Common myeloid progenitor, CD34-positive (primary cell): ENCODE results near the gene PLRG1.
A peak's percentile ranks its signal among the peaks of the same experiment; 100 is the strongest.

Experiments
- CTCF ChIA-PET: fragments of 350-600 bp; sonication (Branson Sonifier 250); formaldehyde crosslinking; loops from one replicate; lab custom pipeline; 2021; ENCODE audit warnings: antibody characterized with exemption; lab: Charles Lee
- POLR2A ChIA-PET: fragments of 350-600 bp; sonication (Branson Sonifier 250); formaldehyde crosslinking; loops from one replicate; lab custom pipeline; 2021; ENCODE audit warnings: antibody characterized with exemption; lab: Charles Lee
- DNase-seq, 3 donors: peaks; one replicate each; pipeline versions ENCODE4 v3.0.0 to v3.0.0-alpha.2; 2013
- H3K27ac ChIP-seq, 2 experiments: 1 replicate in 1 of 2; 2 replicates in 1 of 2; pipeline ENCODE4 v1.7.0; 2013; ENCODE audit warnings: inconsistent platforms in 2 of 2, low read length in 2 of 2, mild to moderate bottlenecking in 2 of 2, low read depth in 1 of 2, moderate library complexity in 1 of 2; ENCODE audit not compliant: severe bottlenecking in 2 of 2, insufficient read depth in 1 of 2, poor library complexity in 1 of 2
- H3K27me3 ChIP-seq, 5 experiments: replicated peaks in 2 of 5; 1 replicate in 3 of 5; 2 replicates in 2 of 5; pipeline versions ENCODE4 v1.6.1 to v1.7.0; 2013; ENCODE audit warnings: low read length in 4 of 5, mild to moderate bottlenecking in 2 of 5, moderate library complexity in 2 of 5, inconsistent platforms in 1 of 5; ENCODE audit not compliant: insufficient read depth in 5 of 5, control insufficient read depth in 4 of 5
- H3K36me3 ChIP-seq, 4 experiments: 1 replicate in 2 of 4; 2 replicates in 2 of 4; pipeline versions ENCODE4 v1.6.1 to v1.7.0; 2013; ENCODE audit warnings: low read length in 3 of 4, control low read depth in 1 of 4, mild to moderate bottlenecking in 1 of 4; ENCODE audit not compliant: control insufficient read depth in 4 of 4, insufficient read depth in 4 of 4
- H3K4me1 ChIP-seq, 4 experiments: 1 replicate in 3 of 4; 2 replicates in 1 of 4; pipeline versions ENCODE4 v1.6.1 to v1.7.1; 2013; ENCODE audit warnings: low read length in 3 of 4, mild to moderate bottlenecking in 3 of 4, control low read depth in 1 of 4, inconsistent platforms in 1 of 4, moderate library complexity in 1 of 4; ENCODE audit not compliant: control insufficient read depth in 4 of 4, insufficient read depth in 4 of 4; ENCODE audit errors: control extremely low read depth in 1 of 4
- H3K4me3 ChIP-seq, 7 experiments: 1 replicate in 4 of 7; 2 replicates in 3 of 7; pipeline versions ENCODE4 v1.5.1 to v1.7.0; 2013; ENCODE audit warnings: mild to moderate bottlenecking in 7 of 7, low read length in 6 of 7, moderate library complexity in 6 of 7, inconsistent platforms in 2 of 7, low read depth in 2 of 7, control low read depth in 1 of 7; ENCODE audit not compliant: insufficient read depth in 4 of 7, control insufficient read depth in 1 of 7; ENCODE audit errors: extremely low read depth in 1 of 7
- H3K9me3 ChIP-seq, 5 experiments: 1 replicate in 4 of 5; 2 replicates in 1 of 5; pipeline versions ENCODE4 v1.6.1 to v1.7.1; 2013; ENCODE audit warnings: low read length in 4 of 5, mild to moderate bottlenecking in 2 of 5, inconsistent platforms in 1 of 5, low read depth in 1 of 5, moderate library complexity in 1 of 5; ENCODE audit not compliant: control insufficient read depth in 4 of 5, insufficient read depth in 2 of 5; ENCODE audit errors: control extremely low read depth in 1 of 5
- WGBS: methylation state at CpG from one replicate; pipeline ENCODE4 v1.1.5; 2013; ENCODE audit not compliant: insufficient coverage; 5-methylcytosine and 5-hydroxymethylcytosine counted together

The PLRG1 gene

DNA sequence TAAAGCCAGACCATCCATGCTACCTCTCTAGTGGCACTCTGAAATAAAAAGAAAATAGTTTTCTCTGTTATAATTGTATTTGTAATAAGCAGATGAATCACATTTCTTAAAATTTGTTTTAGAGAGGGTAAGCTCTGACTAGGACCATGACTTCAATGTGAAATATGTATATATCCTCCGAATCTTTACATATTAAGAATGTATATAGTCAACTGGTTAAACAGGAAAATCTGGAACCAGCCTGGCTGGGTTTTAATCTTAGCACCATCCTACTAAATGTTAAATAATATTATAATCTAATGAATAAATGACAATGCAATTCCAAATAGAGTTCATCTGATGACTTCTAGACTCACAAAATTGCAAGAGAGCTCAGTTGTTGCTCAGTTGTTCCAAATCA, 14.1 kb upstream of the PLRG1 start:
- Histone ChIP-seq H3K9me3 (no peaks in the 10 kb centered on the region), H3K27ac (no peak overlapping the region), H3K4me3 (no peak overlapping the region), H3K36me3 (no peaks in the 10 kb centered on the region), H3K4me1 (peaks cover 0 to 4% (median 0%) of the 10 kb centered on the region in 4 experiments), H3K27me3 (peaks cover 0 to 3% (median 0%) of the 10 kb centered on the region in 5 experiments)
- no peak for DNase-seq
- WGBS: no CpG with 5 or more reads among the region's 1 CpG
- CTCF ChIA-PET: interaction anchor here (1.1 to 3.0 kb wide), 5 partner anchors 8 to 58 kb away, joined by 3 to 11 read pairs (median 4); partner anchors contain the start of gene PLRG1
- POLR2A ChIA-PET: no interaction called here

DNA sequence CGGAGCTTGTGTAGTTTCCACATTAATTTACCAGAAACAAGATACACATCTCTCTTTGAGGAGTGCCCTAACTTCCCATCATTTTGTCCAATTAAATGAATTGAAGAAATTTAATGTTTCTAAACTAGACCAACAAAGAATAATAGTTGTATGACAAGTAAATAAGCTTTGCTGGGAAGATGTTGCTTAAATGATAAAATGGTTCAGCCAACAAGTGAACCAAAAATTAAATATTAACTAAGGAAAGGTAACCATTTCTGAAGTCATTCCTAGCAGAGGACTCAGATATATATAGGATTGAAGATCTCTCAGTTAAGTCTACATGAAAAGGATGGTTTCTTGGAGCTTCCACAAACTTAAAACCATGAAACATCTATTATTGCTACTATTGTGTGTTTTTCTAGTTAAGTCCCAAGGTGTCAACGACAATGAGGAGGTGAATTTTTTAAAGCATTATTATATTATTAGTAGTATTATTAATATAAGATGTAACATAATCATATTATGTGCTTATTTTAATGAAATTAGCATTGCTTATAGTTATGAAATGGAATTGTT, 12.6 kb upstream of the PLRG1 start, which contains the start of gene FGB:
Gene FGB (plus strand): TSS at position 315 of the 558 bp plus-strand sequence. CDS start 8 bp downstream, at position 323.
- CTCF ChIA-PET: interaction anchor here (1.0 to 17.7 kb wide), 3 partner anchors 15 to 60 kb away, joined by 4 to 495 read pairs (median 5); partner anchors contain the start of gene FGG
- no peaks in the 10 kb centered on the region for H3K4me1 ChIP-seq
- no peaks in the 10 kb centered on the region for H3K9me3 ChIP-seq
- DNase-seq: no peak
- no CpG with 5 or more reads among the region's 2 CpGs for WGBS
- peaks cover 0 to 3% (median 0%) of the 10 kb centered on the region in 5 experiments for H3K27me3 ChIP-seq
- H3K27ac ChIP-seq: no peak within 1 kb of the TSS
- no peak within 1 kb of the TSS for H3K4me3 ChIP-seq
- POLR2A ChIA-PET: no interaction called here
- no peaks in the 10 kb centered on the region for H3K36me3 ChIP-seq

DNA sequence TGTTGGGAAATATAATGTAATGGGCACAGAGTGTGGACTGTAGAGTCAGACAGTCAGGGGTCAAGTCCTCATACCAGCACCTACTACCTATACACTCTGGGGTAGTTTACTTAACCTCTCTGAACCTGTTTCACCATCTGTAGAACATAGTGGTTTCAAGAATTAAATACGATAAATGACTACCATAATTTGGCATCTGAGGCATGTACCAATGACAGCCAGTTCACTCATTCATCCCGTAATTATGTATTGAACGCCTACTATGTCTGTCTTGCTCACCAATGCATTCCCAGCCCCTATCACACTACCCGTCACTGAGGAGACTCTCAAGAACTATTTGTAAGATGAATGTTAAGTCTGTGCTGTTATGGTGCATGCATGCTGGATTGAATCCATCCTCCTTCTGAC, 10.6 kb upstream of the PLRG1 start:
- 100% methylated on average over 3 of the region's 4 CpGs for WGBS
- ChIA-PET CTCF (interaction anchor here (0.8 to 17.7 kb wide), 8 partner anchors 9 to 220 kb away, joined by 3 to 495 read pairs (median 6); partner anchors contain the start of genes FGG, PLRG1 and RBM46), POLR2A (no interaction called here)
- Histone ChIP-seq H3K4me1 (no peaks in the 10 kb centered on the region), H3K27ac (no peak overlapping the region), H3K9me3 (no peaks in the 10 kb centered on the region), H3K36me3 (no peaks in the 10 kb centered on the region), H3K27me3 (peaks cover 0 to 3% (median 0%) of the 10 kb centered on the region in 5 experiments), H3K4me3 (no peak overlapping the region)
- no peak for DNase-seq

DNA sequence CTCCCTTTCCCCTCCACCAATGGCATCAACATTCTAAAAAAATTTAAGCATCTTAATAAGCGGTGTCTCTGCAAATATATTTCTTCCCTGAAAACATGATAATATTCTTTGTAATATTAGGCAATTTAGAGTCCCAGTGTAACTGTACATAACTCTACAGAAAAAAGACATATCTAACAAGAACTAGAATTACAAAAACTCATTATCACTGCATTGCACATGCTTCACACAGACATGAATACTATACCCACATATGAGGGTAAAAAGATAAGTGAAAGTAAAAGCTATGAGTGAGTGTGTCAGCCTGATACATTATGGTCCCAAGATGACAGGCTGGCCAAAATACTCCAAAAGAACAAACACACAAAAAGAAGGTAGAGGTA, 10.2 kb upstream of the PLRG1 start:
- H3K27me3 ChIP-seq: peaks cover 0 to 3% (median 0%) of the 10 kb centered on the region in 5 experiments
- peak in 2 of 3 donors; percentile 39 to 63 for DNase-seq
- WGBS: no CpG with 5 or more reads among the region's 1 CpG
- H3K4me1 ChIP-seq: no peaks in the 10 kb centered on the region
- ChIA-PET CTCF (interaction anchor here (1.0 to 17.7 kb wide), 7 partner anchors 9 to 220 kb away, joined by 3 to 495 read pairs (median 8); partner anchors contain the start of genes FGG, PLRG1 and RBM46), POLR2A (no interaction called here)
- no peaks in the 10 kb centered on the region for H3K36me3 ChIP-seq
- H3K27ac ChIP-seq: no peak overlapping the region
- no peaks in the 10 kb centered on the region for H3K9me3 ChIP-seq
- H3K4me3 ChIP-seq: no peak overlapping the region

DNA sequence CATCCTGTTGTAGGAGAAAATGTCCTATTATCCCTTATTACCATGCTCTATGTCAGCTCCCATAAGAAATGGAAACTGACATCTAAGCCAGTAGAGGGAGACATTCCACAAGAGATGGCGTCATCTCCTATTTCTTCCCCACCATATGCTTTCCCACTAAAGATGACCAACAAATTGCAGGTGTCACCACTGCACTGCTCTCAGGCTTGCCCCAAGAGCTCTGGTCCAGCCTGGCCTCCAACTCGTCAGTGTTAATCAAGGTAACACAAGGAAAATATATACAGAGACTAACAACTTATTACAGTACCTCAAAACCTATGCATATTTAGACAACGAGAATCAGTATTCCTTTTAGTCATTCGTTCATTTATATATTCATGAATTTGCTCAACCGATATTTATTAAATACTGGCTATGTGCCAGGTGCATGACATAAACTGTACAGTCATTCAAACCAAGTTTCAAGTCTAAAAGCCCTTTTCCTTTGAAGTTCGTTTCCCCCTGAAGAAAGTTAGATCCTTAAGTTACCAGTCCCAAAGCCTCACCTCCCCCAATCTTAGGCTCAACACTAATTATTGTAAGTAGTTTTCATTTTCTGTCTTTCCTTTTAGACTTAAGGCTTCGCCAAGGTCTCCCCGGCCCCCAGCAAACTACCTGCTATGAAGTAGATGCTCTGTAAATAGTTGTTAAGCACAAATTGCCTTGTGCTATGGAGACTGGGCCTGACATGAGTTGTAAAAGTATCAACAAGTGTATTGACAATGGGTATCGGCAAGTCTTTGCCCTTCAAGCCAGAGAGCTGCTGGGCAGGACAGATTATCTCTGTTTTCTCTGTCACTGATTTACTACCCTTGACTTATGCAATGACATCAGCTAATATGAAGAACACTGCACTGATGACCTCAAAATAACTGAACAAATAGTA, 9.6 kb upstream of the PLRG1 start:
- H3K27ac ChIP-seq: no peak overlapping the region
- no peaks in the 10 kb centered on the region for H3K9me3 ChIP-seq
- H3K4me1 ChIP-seq: no peaks in the 10 kb centered on the region
- POLR2A ChIA-PET: interaction anchor here (0.6 kb wide), 2 partner anchors 61 to 221 kb away, joined by 3 read pairs; no protein-coding TSS in a partner anchor
- no peaks in the 10 kb centered on the region for H3K36me3 ChIP-seq
- WGBS: 80% methylated on average over 7 of the region's 9 CpGs
- H3K4me3 ChIP-seq: no peak overlapping the region
- CTCF ChIA-PET: interaction anchor here (0.7 to 17.7 kb wide), 28 partner anchors 8 to 222 kb away, joined by 3 to 495 read pairs (median 4); partner anchors contain the start of genes FGG, PLRG1 and RBM46
- peaks cover 0 to 3% (median 0%) of the 10 kb centered on the region in 5 experiments for H3K27me3 ChIP-seq
- peak; percentile 60 to 63 (median 60) for DNase-seq

DNA sequence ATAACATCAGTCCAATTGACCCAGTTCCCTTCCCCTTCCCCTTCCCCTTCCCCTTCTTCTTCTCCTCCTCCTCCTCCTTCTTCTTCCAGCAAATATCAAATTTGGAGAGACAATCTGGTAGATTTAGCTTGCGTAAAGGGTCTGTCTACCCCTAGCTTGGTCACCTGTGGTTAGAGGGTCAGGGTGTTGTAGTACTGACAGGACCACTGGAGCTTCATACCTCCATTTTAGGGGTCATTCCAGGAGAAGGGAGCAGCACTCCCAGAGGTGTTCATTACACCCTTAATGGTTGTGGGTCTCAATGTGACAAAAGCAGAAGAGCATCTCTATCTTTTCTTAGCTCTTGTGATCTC, 8.9 kb upstream of the PLRG1 start:
- H3K36me3 ChIP-seq: no peaks in the 10 kb centered on the region
- H3K27ac ChIP-seq: no peak overlapping the region
- no CpG with 5 or more reads among the region's 1 CpG for WGBS
- no peaks in the 10 kb centered on the region for H3K9me3 ChIP-seq
- peaks cover 0 to 3% (median 0%) of the 10 kb centered on the region in 5 experiments for H3K27me3 ChIP-seq
- no peak for DNase-seq
- CTCF ChIA-PET: interaction anchor here (0.5 to 17.7 kb wide), 28 partner anchors 9 to 223 kb away, joined by 3 to 495 read pairs (median 4); partner anchors contain the start of genes FGG, PLRG1 and RBM46
- H3K4me1 ChIP-seq: no peaks in the 10 kb centered on the region
- no peak overlapping the region for H3K4me3 ChIP-seq
- POLR2A ChIA-PET: interaction anchor here (0.6 kb wide), 2 partner anchors 61 to 220 kb away, joined by 3 read pairs; no protein-coding TSS in a partner anchor
